K562 (cell line): ENCODE measurements around the gene PCSK5. TPM values are rescaled to one million over a fixed set of nuclear protein-coding genes. Genes with fewer than 3 reads are reported as not detected.

Source experiments
- CTBP1 ChIP-seq: fragments of 450-650 bp; IDR thresholded peaks from 2 replicates; pipeline ENCODE4 v1.6.1; 2016; ENCODE audit warnings: borderline replicate concordance
- FOXM1 ChIP-seq, 2 experiments: fragments of 450-650 bp in 1 of 2; sonication (generic) in 1 of 2; formaldehyde crosslinking in 1 of 2; IDR thresholded peaks; 2 replicates each; pipeline versions ENCODE4 v1.6.1 to v1.9.0; 2017 to 2022; ENCODE audit warnings: low read depth in 2 of 2, mild to moderate bottlenecking in 2 of 2, missing genetic modification reagents in 1 of 2, moderate library complexity in 1 of 2
- HMG20B ChIP-seq: fragments of 250-450 bp; sonication (Bioruptor Pico); IDR thresholded peaks from 2 replicates; pipeline ENCODE4 v1.5.0; 2021; ENCODE audit warnings: mild to moderate bottlenecking
- NR2C2 ChIP-seq, 2 experiments: fragments of 200-800 bp in 1 of 2; sonication (Bioruptor generic) in 1 of 2; sonication (generic) in 1 of 2; formaldehyde crosslinking in 1 of 2; IDR thresholded peaks; 2 replicates each; pipeline versions ENCODE4 v1.6.1 to v1.8.0; 2016 to 2022; ENCODE audit warnings: mild to moderate bottlenecking in 1 of 2, missing compliant biosample characterization in 1 of 2, missing genetic modification characterization in 1 of 2, missing genetic modification reagents in 1 of 2
- ZNF586 ChIP-seq: fragments of 450-650 bp; formaldehyde crosslinking; conservative IDR thresholded peaks from 2 replicates; pipeline ENCODE4 v1.4.0; 2020; ENCODE audit warnings: mild to moderate bottlenecking, moderate library complexity
- ZNF77 ChIP-seq: fragments of 250-450 bp; sonication (Bioruptor Pico); IDR thresholded peaks from 2 replicates; pipeline ENCODE4 v1.5.0; 2020
- polyA plus RNA-seq, 8 experiments: library from polyadenylated mRNA; depleted of rRNA in 4 of 8; stranded (reverse) in 5 of 8; unstranded in 3 of 8; fragments of >200 nt; fragmentation: Nextera tagmentation in 2 of 8; fragmentation: Illumina TruSeq in 1 of 8; extraction: Ambion mirVana in 2 of 8; extraction: Trizol in 1 of 8; gene quantifications; 2 replicates each; pipeline versions ENCODE4 v1.2.1 to v1.2.3, GENCODE V29; 2011 to 2014; ENCODE audit warnings: inconsistent platforms in 1 of 8, missing spikeins in 1 of 8
- total RNA-seq, 7 experiments: library from RNA; depleted of rRNA in 6 of 7; stranded (reverse); fragments of >200 nt in 6 of 7; fragmentation: Illumina TruSeq in 2 of 7; extraction: Trizol in 2 of 7; gene quantifications; 2 replicates each; pipeline versions ENCODE4 v1.2.1 to v1.2.3, GENCODE V29; 2011 to 2021; ENCODE audit warnings: low replicate concordance in 1 of 7
- TF ChIP-seq, protein P1 (sequence below): fragments of 250-450 bp; sonication (Bioruptor Pico); IDR thresholded peaks from 2 replicates; pipeline ENCODE4 v1.5.0; 2020; ENCODE audit warnings: mild to moderate bottlenecking
- TF ChIP-seq, protein P2 (sequence below): sonication (generic); formaldehyde crosslinking; IDR thresholded peaks from 2 replicates; pipeline ENCODE4 v1.8.0; 2023; ENCODE audit warnings: missing genetic modification reagents, mild to moderate bottlenecking, borderline replicate concordance

The PCSK5 gene
- total and polyA plus RNA-seq, 9 of the 15 experiments (the other 6 are each of a cell fraction or from before 2014, with no cell fraction given): not detected

DNA sequence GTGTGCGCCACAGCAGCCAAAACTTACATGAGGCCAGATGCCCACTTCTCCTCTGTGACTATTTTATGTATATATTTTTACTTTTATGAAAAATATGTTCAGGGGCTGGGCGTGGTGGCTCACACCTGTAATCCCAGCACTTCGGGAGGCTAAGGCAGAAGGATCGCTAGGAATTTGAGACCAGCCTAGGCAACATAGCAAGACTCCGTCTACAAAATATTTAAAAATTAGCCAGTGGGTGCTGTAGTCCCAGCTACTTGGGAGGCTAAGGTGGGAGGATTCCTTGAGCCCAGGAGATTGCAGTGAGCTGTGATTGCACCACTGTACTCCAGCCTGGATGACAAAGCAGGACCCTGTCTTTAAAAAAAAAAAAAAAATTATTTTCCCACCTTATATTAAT, 420.5 kb downstream of the PCSK5 start (continued):
- TF ChIP-seq, protein P1, sequence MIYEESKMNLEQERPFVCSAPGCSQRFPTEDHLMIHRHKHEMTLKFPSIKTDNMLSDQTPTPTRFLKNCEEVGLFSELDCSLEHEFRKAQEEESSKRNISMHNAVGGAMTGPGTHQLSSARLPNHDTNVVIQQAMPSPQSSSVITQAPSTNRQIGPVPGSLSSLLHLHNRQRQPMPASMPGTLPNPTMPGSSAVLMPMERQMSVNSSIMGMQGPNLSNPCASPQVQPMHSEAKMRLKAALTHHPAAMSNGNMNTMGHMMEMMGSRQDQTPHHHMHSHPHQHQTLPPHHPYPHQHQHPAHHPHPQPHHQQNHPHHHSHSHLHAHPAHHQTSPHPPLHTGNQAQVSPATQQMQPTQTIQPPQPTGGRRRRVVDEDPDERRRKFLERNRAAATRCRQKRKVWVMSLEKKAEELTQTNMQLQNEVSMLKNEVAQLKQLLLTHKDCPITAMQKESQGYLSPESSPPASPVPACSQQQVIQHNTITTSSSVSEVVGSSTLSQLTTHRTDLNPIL (CRISPR knock-in tag): no peak
- TF ChIP-seq FOXM1 (IDR thresholded peaks at IDR 0.05; ENCODE audit: low read depth) (no peak), FOXM1 (CRISPR knock-in tag; IDR thresholded peaks at IDR 0.05; ENCODE audit: low read depth) (no peak), NR2C2 (CRISPR knock-in tag; IDR thresholded peaks at IDR 0.05) (no peak), NR2C2 (tag; IDR thresholded peaks at IDR 0.05) (no peak), HMG20B (CRISPR knock-in tag) (no peak), ZNF77 (CRISPR knock-in tag) (no peak), ZNF586 (CRISPR knock-in tag) (no peak), CTBP1 (no peak)
- TF ChIP-seq, protein P2, sequence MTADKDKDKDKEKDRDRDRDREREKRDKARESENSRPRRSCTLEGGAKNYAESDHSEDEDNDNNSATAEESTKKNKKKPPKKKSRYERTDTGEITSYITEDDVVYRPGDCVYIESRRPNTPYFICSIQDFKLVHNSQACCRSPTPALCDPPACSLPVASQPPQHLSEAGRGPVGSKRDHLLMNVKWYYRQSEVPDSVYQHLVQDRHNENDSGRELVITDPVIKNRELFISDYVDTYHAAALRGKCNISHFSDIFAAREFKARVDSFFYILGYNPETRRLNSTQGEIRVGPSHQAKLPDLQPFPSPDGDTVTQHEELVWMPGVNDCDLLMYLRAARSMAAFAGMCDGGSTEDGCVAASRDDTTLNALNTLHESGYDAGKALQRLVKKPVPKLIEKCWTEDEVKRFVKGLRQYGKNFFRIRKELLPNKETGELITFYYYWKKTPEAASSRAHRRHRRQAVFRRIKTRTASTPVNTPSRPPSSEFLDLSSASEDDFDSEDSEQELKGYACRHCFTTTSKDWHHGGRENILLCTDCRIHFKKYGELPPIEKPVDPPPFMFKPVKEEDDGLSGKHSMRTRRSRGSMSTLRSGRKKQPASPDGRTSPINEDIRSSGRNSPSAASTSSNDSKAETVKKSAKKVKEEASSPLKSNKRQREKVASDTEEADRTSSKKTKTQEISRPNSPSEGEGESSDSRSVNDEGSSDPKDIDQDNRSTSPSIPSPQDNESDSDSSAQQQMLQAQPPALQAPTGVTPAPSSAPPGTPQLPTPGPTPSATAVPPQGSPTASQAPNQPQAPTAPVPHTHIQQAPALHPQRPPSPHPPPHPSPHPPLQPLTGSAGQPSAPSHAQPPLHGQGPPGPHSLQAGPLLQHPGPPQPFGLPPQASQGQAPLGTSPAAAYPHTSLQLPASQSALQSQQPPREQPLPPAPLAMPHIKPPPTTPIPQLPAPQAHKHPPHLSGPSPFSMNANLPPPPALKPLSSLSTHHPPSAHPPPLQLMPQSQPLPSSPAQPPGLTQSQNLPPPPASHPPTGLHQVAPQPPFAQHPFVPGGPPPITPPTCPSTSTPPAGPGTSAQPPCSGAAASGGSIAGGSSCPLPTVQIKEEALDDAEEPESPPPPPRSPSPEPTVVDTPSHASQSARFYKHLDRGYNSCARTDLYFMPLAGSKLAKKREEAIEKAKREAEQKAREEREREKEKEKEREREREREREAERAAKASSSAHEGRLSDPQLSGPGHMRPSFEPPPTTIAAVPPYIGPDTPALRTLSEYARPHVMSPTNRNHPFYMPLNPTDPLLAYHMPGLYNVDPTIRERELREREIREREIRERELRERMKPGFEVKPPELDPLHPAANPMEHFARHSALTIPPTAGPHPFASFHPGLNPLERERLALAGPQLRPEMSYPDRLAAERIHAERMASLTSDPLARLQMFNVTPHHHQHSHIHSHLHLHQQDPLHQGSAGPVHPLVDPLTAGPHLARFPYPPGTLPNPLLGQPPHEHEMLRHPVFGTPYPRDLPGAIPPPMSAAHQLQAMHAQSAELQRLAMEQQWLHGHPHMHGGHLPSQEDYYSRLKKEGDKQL: no peak
- TF ChIP-seq, all 486 proteins: peak for 0
